Common myeloid progenitor, CD34-positive (primary cell): ENCODE data around the gene MYO1B.

Source experiments
- CTCF ChIA-PET: fragments of 350-600 bp; sonication (Branson Sonifier 250); formaldehyde crosslinking; loops from one replicate; lab custom pipeline; 2021; ENCODE audit warnings: antibody characterized with exemption; lab: Charles Lee
- POLR2A ChIA-PET: fragments of 350-600 bp; sonication (Branson Sonifier 250); formaldehyde crosslinking; loops from one replicate; lab custom pipeline; 2021; ENCODE audit warnings: antibody characterized with exemption; lab: Charles Lee
- DNase-seq, 3 donors: peaks; one replicate each; pipeline versions ENCODE4 v3.0.0 to v3.0.0-alpha.2; 2013
- H3K27ac ChIP-seq, 2 experiments: 1 replicate in 1 of 2; 2 replicates in 1 of 2; pipeline ENCODE4 v1.7.0; 2013; ENCODE audit warnings: inconsistent platforms in 2 of 2, low read length in 2 of 2, mild to moderate bottlenecking in 2 of 2, low read depth in 1 of 2, moderate library complexity in 1 of 2; ENCODE audit not compliant: severe bottlenecking in 2 of 2, insufficient read depth in 1 of 2, poor library complexity in 1 of 2
- H3K27me3 ChIP-seq, 5 experiments: replicated peaks in 2 of 5; 1 replicate in 3 of 5; 2 replicates in 2 of 5; pipeline versions ENCODE4 v1.6.1 to v1.7.0; 2013; ENCODE audit warnings: low read length in 4 of 5, mild to moderate bottlenecking in 2 of 5, moderate library complexity in 2 of 5, inconsistent platforms in 1 of 5; ENCODE audit not compliant: insufficient read depth in 5 of 5, control insufficient read depth in 4 of 5
- H3K36me3 ChIP-seq, 4 experiments: 1 replicate in 2 of 4; 2 replicates in 2 of 4; pipeline versions ENCODE4 v1.6.1 to v1.7.0; 2013; ENCODE audit warnings: low read length in 3 of 4, control low read depth in 1 of 4, mild to moderate bottlenecking in 1 of 4; ENCODE audit not compliant: control insufficient read depth in 4 of 4, insufficient read depth in 4 of 4
- H3K4me1 ChIP-seq, 4 experiments: 1 replicate in 3 of 4; 2 replicates in 1 of 4; pipeline versions ENCODE4 v1.6.1 to v1.7.1; 2013; ENCODE audit warnings: low read length in 3 of 4, mild to moderate bottlenecking in 3 of 4, control low read depth in 1 of 4, inconsistent platforms in 1 of 4, moderate library complexity in 1 of 4; ENCODE audit not compliant: control insufficient read depth in 4 of 4, insufficient read depth in 4 of 4; ENCODE audit errors: control extremely low read depth in 1 of 4
- H3K4me3 ChIP-seq, 7 experiments: 1 replicate in 4 of 7; 2 replicates in 3 of 7; pipeline versions ENCODE4 v1.5.1 to v1.7.0; 2013; ENCODE audit warnings: mild to moderate bottlenecking in 7 of 7, low read length in 6 of 7, moderate library complexity in 6 of 7, inconsistent platforms in 2 of 7, low read depth in 2 of 7, control low read depth in 1 of 7; ENCODE audit not compliant: insufficient read depth in 4 of 7, control insufficient read depth in 1 of 7; ENCODE audit errors: extremely low read depth in 1 of 7
- H3K9me3 ChIP-seq, 5 experiments: 1 replicate in 4 of 5; 2 replicates in 1 of 5; pipeline versions ENCODE4 v1.6.1 to v1.7.1; 2013; ENCODE audit warnings: low read length in 4 of 5, mild to moderate bottlenecking in 2 of 5, inconsistent platforms in 1 of 5, low read depth in 1 of 5, moderate library complexity in 1 of 5; ENCODE audit not compliant: control insufficient read depth in 4 of 5, insufficient read depth in 2 of 5; ENCODE audit errors: control extremely low read depth in 1 of 5
- WGBS: methylation state at CpG from one replicate; pipeline ENCODE4 v1.1.5; 2013; ENCODE audit not compliant: insufficient coverage; 5-methylcytosine and 5-hydroxymethylcytosine counted together

The MYO1B gene

DNA sequence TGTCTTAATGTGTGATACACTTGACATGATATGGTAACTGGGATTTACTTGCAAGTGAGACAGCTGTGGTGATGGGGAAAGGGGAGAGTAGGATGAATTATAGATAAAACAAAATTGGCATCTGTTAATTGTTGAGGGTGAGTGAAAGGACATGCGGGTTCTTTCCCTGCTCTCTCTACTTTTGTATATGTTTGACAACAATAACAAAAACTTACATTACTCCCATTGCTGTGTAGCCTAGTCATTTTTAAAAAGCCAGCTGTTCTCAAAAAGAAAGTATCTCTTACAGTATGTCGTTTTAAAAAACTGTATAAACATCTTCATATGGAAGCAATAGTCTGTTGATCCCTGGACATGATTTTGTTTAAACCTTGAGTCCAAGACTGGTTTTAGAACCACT lies 117.6 kb downstream of the MYO1B start:
- H3K9me3 ChIP-seq: no peaks in the 10 kb centered on the region
- no peaks in the 10 kb centered on the region for H3K27me3 ChIP-seq
- no CpG with 5 or more reads among the region's 2 CpGs for WGBS
- DNase-seq: no peak
- no peak overlapping the region for H3K27ac ChIP-seq
- ChIA-PET CTCF (interaction anchor here (1.2 kb wide), 2 partner anchors 8 to 15 kb away, joined by 4 to 5 read pairs; no protein-coding TSS in a partner anchor), POLR2A (interaction anchor here (0.6 kb wide), 1 partner anchor 175 kb away, joined by 3 read pairs; no protein-coding TSS in a partner anchor)
- peaks cover 0 to 12% (median 1%) of the 10 kb centered on the region in 4 experiments for H3K4me1 ChIP-seq
- H3K4me3 ChIP-seq: no peak overlapping the region
- H3K36me3 ChIP-seq: no peaks in the 10 kb centered on the region

DNA sequence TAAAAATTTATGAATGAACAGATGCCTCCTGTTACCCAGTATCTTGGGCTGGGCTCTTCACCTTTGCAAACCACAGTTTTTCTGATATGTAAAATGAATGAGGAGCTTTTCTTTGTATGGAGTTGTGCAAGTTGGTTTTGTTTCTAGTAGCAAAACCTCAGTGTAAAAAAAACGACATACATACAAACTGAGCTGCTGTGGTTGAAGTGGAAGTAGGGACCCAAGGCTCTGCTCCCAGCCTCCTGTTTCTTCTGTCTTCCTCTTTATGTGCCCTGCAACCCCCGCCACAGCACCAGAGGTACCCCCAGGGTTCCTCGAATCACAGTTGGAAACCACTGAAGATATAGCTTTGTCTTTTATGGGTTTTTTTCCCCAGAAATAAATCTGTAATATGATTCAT lies 118.1 kb downstream of the MYO1B start:
- POLR2A ChIA-PET: interaction anchor here (0.6 kb wide), 1 partner anchor 176 kb away, joined by 3 read pairs; no protein-coding TSS in a partner anchor
- DNase-seq: peak in 2 of 3 donors; percentile 51
- peaks cover 0 to 12% (median 1%) of the 10 kb centered on the region in 4 experiments for H3K4me1 ChIP-seq
- H3K9me3 ChIP-seq: no peaks in the 10 kb centered on the region
- no peak overlapping the region for H3K27ac ChIP-seq
- H3K36me3 ChIP-seq: no peaks in the 10 kb centered on the region
- no CpG with 5 or more reads among the region's 3 CpGs for WGBS
- CTCF ChIA-PET: interaction anchor here (1.2 kb wide), 2 partner anchors 9 to 15 kb away, joined by 4 to 5 read pairs; no protein-coding TSS in a partner anchor
- H3K4me3 ChIP-seq: no peak overlapping the region
- H3K27me3 ChIP-seq: no peaks in the 10 kb centered on the region

DNA sequence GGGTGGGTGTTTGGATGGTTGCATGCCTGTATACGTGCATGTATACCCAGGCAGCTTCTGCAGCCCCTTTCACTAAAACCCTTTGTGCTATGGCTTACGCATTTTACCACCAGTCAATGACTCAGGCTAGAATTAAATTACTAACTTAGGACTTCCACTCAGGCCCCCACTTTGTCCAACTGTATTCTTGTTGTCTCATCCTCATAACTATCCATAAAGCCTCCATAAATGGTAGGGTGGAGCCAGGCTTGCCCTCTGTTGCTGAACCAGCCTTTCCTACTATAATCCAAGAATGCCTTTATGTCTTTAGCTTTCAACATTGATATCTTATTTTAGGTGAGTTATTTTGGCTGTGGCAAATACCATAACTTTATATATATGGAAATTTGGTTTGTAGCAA lies 119.9 kb downstream of the MYO1B start:
- H3K27me3 ChIP-seq: no peaks in the 10 kb centered on the region
- peaks cover 0 to 12% (median 1%) of the 10 kb centered on the region in 4 experiments for H3K4me1 ChIP-seq
- H3K4me3 ChIP-seq: no peak overlapping the region
- CTCF ChIA-PET: interaction anchor here (0.6 to 1.3 kb wide), 2 partner anchors 10 to 1272 kb away, joined by 3 to 4 read pairs; no protein-coding TSS in a partner anchor
- H3K27ac ChIP-seq: no peak overlapping the region
- no peak for DNase-seq
- H3K9me3 ChIP-seq: no peaks in the 10 kb centered on the region
- no peaks in the 10 kb centered on the region for H3K36me3 ChIP-seq
- WGBS: no CpG with 5 or more reads among the region's 2 CpGs
- POLR2A ChIA-PET: no interaction called here

DNA sequence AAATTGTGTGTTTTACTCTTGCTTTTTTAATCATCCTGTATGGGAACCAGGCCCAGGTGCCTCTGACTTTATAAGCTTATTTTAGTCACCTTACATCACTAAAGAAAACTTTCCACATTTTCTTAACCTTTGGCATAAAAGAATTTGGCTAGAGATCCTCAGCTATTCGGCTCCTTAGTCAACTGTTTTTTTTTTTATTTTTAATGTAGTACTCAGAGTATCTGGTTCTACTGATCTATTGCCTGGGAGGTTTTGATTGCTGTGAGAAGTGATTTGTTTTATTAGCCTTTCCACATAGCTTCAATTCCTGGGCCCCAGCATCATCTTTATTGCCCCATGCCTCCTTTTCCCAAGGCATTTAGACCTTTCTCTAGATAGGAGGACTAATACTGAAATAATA lies 121.0 kb downstream of the MYO1B start:
- H3K4me3 ChIP-seq: no peak overlapping the region
- no peaks in the 10 kb centered on the region for H3K9me3 ChIP-seq
- no peak overlapping the region for H3K27ac ChIP-seq
- WGBS: no CpG with 5 or more reads among the region's 1 CpG
- ChIA-PET CTCF (interaction anchor here (0.8 kb wide), 1 partner anchor 314 kb away, joined by 3 read pairs; no protein-coding TSS in a partner anchor), POLR2A (no interaction called here)
- DNase-seq: no peak
- peaks cover 0 to 12% (median 1%) of the 10 kb centered on the region in 4 experiments for H3K4me1 ChIP-seq
- H3K36me3 ChIP-seq: no peaks in the 10 kb centered on the region
- H3K27me3 ChIP-seq: no peaks in the 10 kb centered on the region

DNA sequence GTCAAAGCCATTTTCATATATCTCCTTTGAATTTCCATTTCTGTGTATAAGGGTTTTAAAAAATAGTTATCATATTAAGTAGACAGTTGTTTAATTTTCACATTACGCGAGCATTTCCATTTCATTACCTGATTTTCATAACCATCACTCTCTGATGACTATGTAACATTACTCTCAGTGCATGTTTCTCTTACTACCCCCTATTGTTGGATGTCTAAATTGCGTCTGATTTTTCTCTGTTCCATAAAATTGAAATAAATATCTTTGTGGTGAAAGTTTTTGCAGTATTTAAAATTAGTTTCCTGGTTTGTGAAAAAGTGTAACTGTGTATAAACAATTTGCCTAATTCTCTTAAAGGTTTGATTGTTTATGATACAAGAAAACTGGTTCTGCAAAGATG lies 123.8 kb downstream of the MYO1B start:
- H3K27me3 ChIP-seq: no peaks in the 10 kb centered on the region
- no peak overlapping the region for H3K4me3 ChIP-seq
- POLR2A ChIA-PET: no interaction called here
- H3K4me1 ChIP-seq: no peaks in the 10 kb centered on the region
- no peaks in the 10 kb centered on the region for H3K36me3 ChIP-seq
- DNase-seq: peak in 2 of 3 donors; percentile 11 to 23
- no peaks in the 10 kb centered on the region for H3K9me3 ChIP-seq
- WGBS: 67% methylated on average over 1 of the region's 3 CpGs
- no peak overlapping the region for H3K27ac ChIP-seq
- CTCF ChIA-PET: no interaction called here

DNA sequence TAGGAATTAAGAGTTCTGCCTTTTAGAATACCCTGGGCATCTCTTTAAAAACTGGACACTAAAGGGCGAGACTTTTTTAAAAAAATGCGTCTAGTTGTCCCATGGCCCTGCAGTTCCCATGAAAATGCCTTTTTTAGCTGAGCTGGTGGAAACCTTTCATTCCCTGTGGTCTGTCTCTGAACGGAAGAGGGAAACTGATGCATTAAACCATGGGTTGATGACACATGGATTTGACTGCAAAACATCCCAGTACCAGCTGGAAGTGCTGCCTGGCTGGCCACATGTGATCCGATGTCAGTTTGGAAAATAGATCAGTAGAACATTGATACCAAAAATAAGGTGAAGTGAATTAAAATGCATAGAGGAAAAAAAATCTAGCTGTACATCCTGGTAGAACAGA lies 129.2 kb downstream of the MYO1B start:
- DNase-seq: no peak
- Histone ChIP-seq H3K27me3 (no peaks in the 10 kb centered on the region), H3K4me3 (no peak overlapping the region), H3K36me3 (no peaks in the 10 kb centered on the region), H3K4me1 (peaks cover 0 to 21% (median 13%) of the 10 kb centered on the region in 4 experiments), H3K27ac (no peak overlapping the region), H3K9me3 (no peaks in the 10 kb centered on the region)
- POLR2A ChIA-PET: no interaction called here
- 97% methylated on average over 4 of the region's 4 CpGs for WGBS
- CTCF ChIA-PET: interaction anchor here (1.3 kb wide), 1 partner anchor 9 kb away, joined by 4 read pairs; no protein-coding TSS in a partner anchor

DNA sequence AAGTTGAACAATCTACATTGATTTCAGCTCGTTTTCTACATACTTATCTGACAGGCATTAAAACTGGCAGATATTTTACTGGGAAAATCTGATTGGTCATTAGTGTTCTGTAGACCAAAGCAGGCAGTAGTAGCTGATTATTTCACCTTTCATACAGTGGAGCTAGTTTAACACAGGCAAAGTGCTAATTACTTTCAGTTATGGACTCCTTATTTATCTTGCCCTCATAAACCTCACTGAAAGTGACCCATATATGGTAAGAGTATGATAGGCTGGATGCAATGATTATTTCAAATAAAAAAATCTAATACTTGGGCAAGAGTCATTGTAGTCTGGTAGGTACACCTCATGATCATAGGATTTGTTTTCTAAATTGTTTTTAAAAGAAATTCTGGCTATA lies 129.7 kb downstream of the MYO1B start:
- Histone ChIP-seq H3K27me3 (no peaks in the 10 kb centered on the region), H3K27ac (no peak overlapping the region), H3K4me1 (peaks cover 0 to 21% (median 13%) of the 10 kb centered on the region in 4 experiments), H3K9me3 (no peaks in the 10 kb centered on the region), H3K4me3 (no peak overlapping the region), H3K36me3 (no peaks in the 10 kb centered on the region)
- ChIA-PET POLR2A (no interaction called here), CTCF (interaction anchor here (0.7 to 1.3 kb wide), 2 partner anchors 10 to 170 kb away, joined by 3 to 4 read pairs; no protein-coding TSS in a partner anchor)
- no peak for DNase-seq
- no CpG with 5 or more reads among the region's 1 CpG for WGBS
